Measurements from ENCODE around the gene TOX3.

Gene TOX3

GRCh38 chr16:52393448-52393847, 153.5 kb downstream of the TOX3 start:
- H3K9me3 ChIP-seq (ENCODE audit: control insufficient read depth, insufficient read depth, low read depth, low read length): no peaks in the 10 kb centered on the region
- H3K4me3 ChIP-seq (ENCODE audit: low read depth, low read length): no peak overlapping the region
- H3K36me3 ChIP-seq (ENCODE audit: control insufficient read depth, insufficient read depth, low read length): no peaks in the 10 kb centered on the region
- no peak overlapping the region for H3K27ac ChIP-seq (ENCODE audit: low read depth, low read length)
- H3K4me1 ChIP-seq (ENCODE audit: control insufficient read depth, insufficient read depth, low read length): peaks cover 1% of the 10 kb centered on the region
- no peaks in the 10 kb centered on the region for H3K27me3 ChIP-seq (ENCODE audit: control insufficient read depth, insufficient read depth, low read length)
- no peak overlapping the region for H3K9ac ChIP-seq (ENCODE audit: low read length)

GRCh38 chr16:52389045-52389444, 157.9 kb downstream of the TOX3 start:
- Histone ChIP-seq H3K4me3 (ENCODE audit: low read depth, low read length) (no peak overlapping the region), H3K9me3 (ENCODE audit: control insufficient read depth, insufficient read depth, low read depth, low read length) (no peaks in the 10 kb centered on the region), H3K27me3 (ENCODE audit: control insufficient read depth, insufficient read depth, low read length) (no peaks in the 10 kb centered on the region), H3K27ac (ENCODE audit: low read depth, low read length) (no peak overlapping the region), H3K36me3 (ENCODE audit: control insufficient read depth, insufficient read depth, low read length) (no peaks in the 10 kb centered on the region), H3K4me1 (ENCODE audit: control insufficient read depth, insufficient read depth, low read length) (no peaks in the 10 kb centered on the region), H3K9ac (ENCODE audit: low read length) (no peak overlapping the region)

All from HUES6 (cell line).